IMR-90 (cell line): ENCODE results near the gene ELMO1. TPM values are rescaled to one million over a fixed set of nuclear protein-coding genes. Genes with fewer than 3 reads are reported as not detected.

Source experiments
- ATAC-seq: fragments of 200-7000 bp; cut with Tn5 transposase; 2 replicates; pipeline ENCODE4 v1.9.1; 2020; ENCODE audit warnings: low read depth, mild to moderate bottlenecking, moderate library complexity
- BruUV-seq: library from RNA; stranded (reverse); fragments of 400-500 nt; replicated peaks from 2 replicates; lab custom pipeline; 2021; lab: Mats Ljungman, UMichigan
- CTCF ChIA-PET: fragments of 300-600 bp; formaldehyde crosslinking; extraction: SDS; loops from one replicate; lab custom pipeline; 2021; ENCODE audit warnings: antibody characterized with exemption; lab: Yijun Ruan, JAX
- POLR2A ChIA-PET: fragments of 300-600 bp; sonication (Branson Sonifier 250); formaldehyde crosslinking; loops from one replicate; lab custom pipeline; 2022; ENCODE audit warnings: antibody characterized with exemption; ENCODE audit not compliant: unreplicated experiment; lab: Charles Lee
- DNase-seq: peaks from one replicate; pipeline ENCODE4 v3.0.0; 2013
- H2AFZ ChIP-seq: replicated peaks from 2 replicates; pipeline ENCODE3; 2013; ENCODE audit warnings: low read length, mild to moderate bottlenecking; ENCODE audit not compliant: poor library complexity
- H2AK5ac ChIP-seq: 2 replicates; pipeline ENCODE4 v1.6.1; 2013; ENCODE audit warnings: low read depth, low read length, inconsistent platforms
- H2AK9ac ChIP-seq: replicated peaks from 2 replicates; pipeline ENCODE3; 2013; ENCODE audit warnings: mild to moderate bottlenecking, low read depth, low read length, moderate library complexity; ENCODE audit not compliant: poor library complexity
- H2BK120ac ChIP-seq: 2 replicates; pipeline ENCODE4 v1.6.1; 2013; ENCODE audit warnings: low read depth, low read length, inconsistent platforms
- H2BK15ac ChIP-seq: 3 replicates; pipeline ENCODE4 v1.6.1; 2013; ENCODE audit warnings: low read depth, low read length, inconsistent platforms
- H2BK20ac ChIP-seq: 2 replicates; pipeline ENCODE4 v1.6.1; 2013; ENCODE audit warnings: low read depth, mild to moderate bottlenecking, inconsistent platforms, low read length, moderate library complexity
- H2BK5ac ChIP-seq: 2 replicates; pipeline ENCODE4 v1.6.1; 2013; ENCODE audit warnings: mild to moderate bottlenecking, low read depth, low read length, inconsistent platforms; ENCODE audit not compliant: poor library complexity, severe bottlenecking
- H3K14ac ChIP-seq: replicated peaks from 2 replicates; pipeline ENCODE4 v1.6.1; 2013; ENCODE audit warnings: low read depth, low read length, inconsistent platforms
- H3K18ac ChIP-seq: 2 replicates; pipeline ENCODE4 v1.6.1; 2013; ENCODE audit warnings: low read depth, low read length, control low read depth
- H3K23ac ChIP-seq: 2 replicates; pipeline ENCODE4 v1.6.1; 2013; ENCODE audit warnings: low read depth, low read length, inconsistent platforms
- H3K27ac ChIP-seq: 2 replicates; pipeline ENCODE4 v1.5.1; 2013; ENCODE audit warnings: mild to moderate bottlenecking, control low read depth, low read length; ENCODE audit not compliant: insufficient read depth
- H3K27me3 ChIP-seq: 2 replicates; pipeline ENCODE4 v1.6.1; 2013; ENCODE audit warnings: low read length; ENCODE audit not compliant: control insufficient read depth, insufficient read depth
- H3K36me3 ChIP-seq: 2 replicates; pipeline ENCODE4 v1.6.1; 2013; ENCODE audit warnings: low read length, mixed read lengths; ENCODE audit not compliant: control insufficient read depth, insufficient read depth
- H3K4ac ChIP-seq: 2 replicates; pipeline ENCODE4 v1.6.1; 2013; ENCODE audit warnings: low read depth, low read length, inconsistent platforms
- H3K4me1 ChIP-seq: 2 replicates; pipeline ENCODE4 v1.6.1; 2013; ENCODE audit warnings: low read length, mixed read lengths; ENCODE audit not compliant: control insufficient read depth, insufficient read depth
- H3K4me2 ChIP-seq: 2 replicates; pipeline ENCODE4 v1.6.1; 2013; ENCODE audit warnings: low read depth, mild to moderate bottlenecking, control low read depth, low read length, moderate library complexity
- H3K4me3 ChIP-seq: 2 replicates; pipeline ENCODE4 v1.5.1; 2013; ENCODE audit warnings: low read depth, mild to moderate bottlenecking, control low read depth, low read length, moderate library complexity; ENCODE audit not compliant: insufficient read depth
- H3K56ac ChIP-seq: 2 replicates; pipeline ENCODE4 v1.6.1; 2013; ENCODE audit warnings: low read length, inconsistent platforms; ENCODE audit not compliant: insufficient read depth; ENCODE audit errors: extremely low read depth
- H3K79me1 ChIP-seq, 2 experiments: 2 replicates each; pipeline ENCODE4 v1.6.1; 2013; ENCODE audit warnings: low read length in 2 of 2, inconsistent platforms in 1 of 2, low read depth in 1 of 2
- H3K9ac ChIP-seq: 2 replicates; pipeline ENCODE4 v1.6.1; 2013; ENCODE audit warnings: low read depth, low read length, control low read depth
- H3K9me1 ChIP-seq: 2 replicates; pipeline ENCODE4 v1.6.1; 2013; ENCODE audit warnings: low read length, inconsistent platforms; ENCODE audit not compliant: insufficient read depth
- H3K9me3 ChIP-seq: 2 replicates; pipeline ENCODE4 v1.6.1; 2013; ENCODE audit warnings: low read length; ENCODE audit not compliant: control insufficient read depth, insufficient read depth
- H4K20me1 ChIP-seq: 2 replicates; pipeline ENCODE4 v1.6.1; 2013; ENCODE audit warnings: low read length, inconsistent platforms; ENCODE audit not compliant: insufficient read depth
- H4K5ac ChIP-seq: 2 replicates; pipeline ENCODE4 v1.6.1; 2013; ENCODE audit warnings: mild to moderate bottlenecking, low read depth, low read length, control low read depth
- H4K8ac ChIP-seq, 2 experiments: 2 replicates each; pipeline ENCODE4 v1.6.1; 2013; ENCODE audit warnings: low read depth in 2 of 2, low read length in 2 of 2, control low read depth in 1 of 2, inconsistent platforms in 1 of 2
- H4K91ac ChIP-seq: 2 replicates; pipeline ENCODE4 v1.6.1; 2013; ENCODE audit warnings: low read depth, low read length, inconsistent platforms; ENCODE audit not compliant: insufficient read depth
- MAZ ChIP-seq: IDR thresholded peaks from 2 replicates; pipeline ENCODE4 v1.6.1; 2012; ENCODE audit warnings: low read depth, mild to moderate bottlenecking, low read length, improper control_type of control experiment, moderate library complexity, borderline replicate concordance
- WGBS, 2 experiments: methylation state at CpG; one replicate each; pipeline versions ENCODE4 v1.1.5 to v1.1.7; 2013; ENCODE audit warnings: missing lambda C conversion rate in 2 of 2; ENCODE audit not compliant: insufficient read length in 1 of 2; ENCODE audit errors: extremely low coverage in 2 of 2; 5-methylcytosine and 5-hydroxymethylcytosine counted together
- dilution Hi-C: fragments of 300-500 bp; cut with HindIII; formaldehyde crosslinking; loops from one replicate; pipeline ENCODE4 v1.14.3; 2018; ENCODE audit warnings: low sequenced_read_pairs; ENCODE audit not compliant: unreplicated experiment
- in situ Hi-C: fragments of 300-500 bp; cut with MboI; formaldehyde crosslinking; loops from 3 replicates; pipeline ENCODE4 v1.14.3; 2019; ENCODE audit warnings: low sequenced_read_pairs, inconsistent platforms, mixed read lengths
- intact Hi-C: fragments of 100-400 bp; cut with micrococcal nuclease; formaldehyde crosslinking; loops from 2 replicates; pipeline ENCODE4 v1.10.0; 2022
- polyA plus RNA-seq, 3 experiments: library from polyadenylated mRNA; depleted of rRNA; stranded (reverse); fragments of >200 nt; gene quantifications; 2 replicates each; pipeline ENCODE4 v1.2.3, GENCODE V29; 2012; ENCODE audit warnings: low replicate concordance in 1 of 3
- total RNA-seq: library from RNA; depleted of rRNA; stranded (reverse); fragments of >200 nt; gene quantifications from 2 replicates; pipeline ENCODE4 v1.2.3, GENCODE V29; 2012
- TF ChIP-seq, protein P1 (sequence below): fragments of 150-350 bp; IDR thresholded peaks from 2 replicates; pipeline ENCODE4 v1.6.1; 2016; ENCODE audit warnings: low read depth, mild to moderate bottlenecking, low read length, moderate library complexity, borderline replicate concordance

ELMO1 gene
- total and polyA plus RNA-seq, 2 of the 4 experiments (the other 2 are of a cell fraction) = 0.03 TPM; not detected in 1

DNA sequence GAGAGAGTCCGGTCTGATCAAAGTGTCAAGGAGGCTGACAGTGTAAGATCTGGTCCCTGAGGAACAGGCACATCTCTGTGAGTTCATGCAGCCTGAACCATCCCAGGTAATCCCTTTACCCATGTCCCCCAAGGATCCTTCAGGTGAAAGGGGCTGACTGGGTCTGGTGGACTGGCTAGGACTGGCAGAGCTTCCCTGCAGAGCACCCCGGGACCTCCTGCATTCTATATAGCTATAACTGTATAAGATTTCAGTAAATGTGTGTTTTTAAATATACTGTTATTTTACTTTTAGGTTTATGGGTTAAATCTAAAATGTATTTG is 246.8 kb downstream of the ELMO1 start:
- Histone ChIP-seq H3K56ac (no peak overlapping the region), H2BK15ac (no peak overlapping the region), H3K23ac (no peak overlapping the region), H3K27ac (no peak overlapping the region), H4K8ac (no peak overlapping the region), H3K79me1 (no peaks in the 10 kb centered on the region), H3K4me3 (no peak overlapping the region), H3K14ac (no peak overlapping the region), H3K4me1 (no peaks in the 10 kb centered on the region), H2BK120ac (no peak overlapping the region), H2BK20ac (no peak overlapping the region), H3K9me1 (no peaks in the 10 kb centered on the region), H3K36me3 (no peaks in the 10 kb centered on the region), H2AFZ (peak overlapping the region; percentile 61), H4K91ac (no peak overlapping the region), H2AK9ac (peak overlapping the region; percentile 67), H4K20me1 (no peaks in the 10 kb centered on the region), H3K18ac (no peak overlapping the region), H2AK5ac (no peak overlapping the region), H3K27me3 (no peaks in the 10 kb centered on the region), H3K9ac (no peak overlapping the region), H4K5ac (no peak overlapping the region), H3K4ac (no peak overlapping the region), H2BK5ac (no peak overlapping the region), H3K9me3 (no peaks in the 10 kb centered on the region), H3K4me2 (no peak overlapping the region)
- DNase-seq (no peak), ATAC-seq (no peak)
- no CpG with 5 or more reads among the region's 2 CpGs for whole genome bisulfite sequencing, 2 experiments
- POLR2A ChIA-PET = no interaction called here
- CTCF ChIA-PET = interaction anchor here (2.0 to 4.7 kb wide), 2 partner anchors 20 to 232 kb away, joined by 6 to 60 read pairs; no protein-coding TSS in a partner anchor
- intact Hi-C loops (loop anchor here (1.0 to 5.0 kb wide), 3 partner anchors 215 to 730 kb away; no protein-coding TSS in a partner anchor), in situ Hi-C loops (loop anchor here (25.0 kb wide), 1 partner anchor 635 kb away; the partner anchor contains the start of gene NME8), dilution Hi-C loops (no loop called here)
- no peak for TF ChIP-seq MAZ
- TF ChIP-seq, protein P1, sequence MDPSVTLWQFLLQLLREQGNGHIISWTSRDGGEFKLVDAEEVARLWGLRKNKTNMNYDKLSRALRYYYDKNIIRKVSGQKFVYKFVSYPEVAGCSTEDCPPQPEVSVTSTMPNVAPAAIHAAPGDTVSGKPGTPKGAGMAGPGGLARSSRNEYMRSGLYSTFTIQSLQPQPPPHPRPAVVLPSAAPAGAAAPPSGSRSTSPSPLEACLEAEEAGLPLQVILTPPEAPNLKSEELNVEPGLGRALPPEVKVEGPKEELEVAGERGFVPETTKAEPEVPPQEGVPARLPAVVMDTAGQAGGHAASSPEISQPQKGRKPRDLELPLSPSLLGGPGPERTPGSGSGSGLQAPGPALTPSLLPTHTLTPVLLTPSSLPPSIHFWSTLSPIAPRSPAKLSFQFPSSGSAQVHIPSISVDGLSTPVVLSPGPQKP = no peak
- BruUV-seq = no TSS peak
